Measurements from ENCODE around the gene PRSS8.
A peak's percentile ranks its signal among the peaks of the same experiment; 100 is the strongest.

PRSS8 gene

DNA sequence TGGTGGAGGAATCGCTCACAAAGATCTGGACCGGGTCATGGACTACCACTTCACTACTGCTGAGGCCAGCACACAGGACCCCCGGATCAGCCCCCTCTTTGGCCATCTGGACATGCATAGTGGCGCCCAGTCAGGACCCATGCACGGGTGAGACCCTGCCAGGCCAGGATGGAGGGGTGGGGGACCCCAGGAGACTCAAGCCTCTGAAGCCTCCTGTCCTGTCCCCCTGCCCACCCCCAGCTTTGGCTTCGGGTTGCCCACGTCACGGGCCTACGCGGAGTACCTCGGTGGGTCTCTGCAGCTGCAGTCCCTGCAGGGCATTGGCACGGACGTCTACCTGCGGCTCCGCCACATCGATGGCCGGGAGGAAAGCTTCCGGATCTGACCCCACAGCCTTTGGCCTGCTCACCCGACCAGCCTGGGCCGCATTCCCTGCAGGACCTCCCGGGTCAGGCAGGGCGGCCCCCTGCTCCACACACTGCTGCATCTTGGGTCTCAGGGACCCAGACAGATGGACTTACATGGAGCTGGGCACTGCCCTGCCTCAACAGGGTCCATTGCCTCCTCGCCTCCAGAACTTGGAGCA lies 23.6 kb downstream of the PRSS8 start:
- no peak for DNase-seq (ENCODE audit: low read depth)
- no peak overlapping the region for H3K4me3 ChIP-seq (ENCODE audit: low read depth, low read length)
- TF ChIP-seq, protein P1, sequence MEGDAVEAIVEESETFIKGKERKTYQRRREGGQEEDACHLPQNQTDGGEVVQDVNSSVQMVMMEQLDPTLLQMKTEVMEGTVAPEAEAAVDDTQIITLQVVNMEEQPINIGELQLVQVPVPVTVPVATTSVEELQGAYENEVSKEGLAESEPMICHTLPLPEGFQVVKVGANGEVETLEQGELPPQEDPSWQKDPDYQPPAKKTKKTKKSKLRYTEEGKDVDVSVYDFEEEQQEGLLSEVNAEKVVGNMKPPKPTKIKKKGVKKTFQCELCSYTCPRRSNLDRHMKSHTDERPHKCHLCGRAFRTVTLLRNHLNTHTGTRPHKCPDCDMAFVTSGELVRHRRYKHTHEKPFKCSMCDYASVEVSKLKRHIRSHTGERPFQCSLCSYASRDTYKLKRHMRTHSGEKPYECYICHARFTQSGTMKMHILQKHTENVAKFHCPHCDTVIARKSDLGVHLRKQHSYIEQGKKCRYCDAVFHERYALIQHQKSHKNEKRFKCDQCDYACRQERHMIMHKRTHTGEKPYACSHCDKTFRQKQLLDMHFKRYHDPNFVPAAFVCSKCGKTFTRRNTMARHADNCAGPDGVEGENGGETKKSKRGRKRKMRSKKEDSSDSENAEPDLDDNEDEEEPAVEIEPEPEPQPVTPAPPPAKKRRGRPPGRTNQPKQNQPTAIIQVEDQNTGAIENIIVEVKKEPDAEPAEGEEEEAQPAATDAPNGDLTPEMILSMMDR (IDR thresholded peaks at IDR 0.05; ENCODE audit: insufficient read depth, low read depth, low read length, missing control alignments): no peak

DNA sequence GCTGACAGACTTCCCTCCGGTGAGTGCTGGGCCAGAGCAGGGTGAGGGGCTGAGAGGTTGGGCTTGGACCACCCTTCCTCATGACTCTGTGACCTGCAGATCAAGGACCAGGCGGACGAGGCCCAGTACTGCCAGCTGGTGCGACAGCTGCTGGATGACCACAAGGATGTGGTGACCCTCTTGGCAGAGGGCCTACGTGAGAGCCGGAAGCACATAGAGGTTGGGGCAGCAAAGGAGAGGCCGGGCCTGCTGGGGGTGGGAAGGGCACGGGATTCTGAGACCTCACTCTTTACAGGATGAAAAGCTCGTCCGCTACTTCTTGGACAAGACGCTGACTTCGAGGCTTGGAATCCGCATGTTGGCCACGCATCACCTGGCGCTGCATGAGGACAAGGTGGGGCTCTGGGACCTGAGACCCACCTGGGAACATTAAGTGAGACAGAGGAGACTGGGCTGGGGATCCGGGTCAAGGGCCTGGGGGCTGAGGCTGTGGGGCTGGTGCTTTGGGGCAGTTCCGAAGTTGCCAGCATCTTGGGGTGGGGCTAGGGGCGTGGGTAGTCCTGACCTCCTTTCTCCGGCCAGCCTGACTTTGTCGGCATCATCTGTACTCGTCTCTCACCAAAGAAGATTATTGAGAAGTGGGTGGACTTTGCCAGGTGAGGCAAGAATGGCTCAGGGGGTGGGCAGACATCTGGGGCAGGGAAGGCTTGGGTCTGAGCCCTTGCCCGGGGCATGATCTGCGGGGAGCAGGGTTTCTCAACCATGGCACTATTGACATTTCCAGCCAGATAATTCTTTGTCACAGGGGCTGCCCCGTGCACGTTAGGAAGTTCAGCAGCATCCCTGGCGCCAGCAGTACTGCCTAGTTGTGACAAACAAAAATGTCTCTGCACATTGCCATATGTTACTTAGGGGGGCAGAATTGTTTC lies 25.2 kb downstream of the PRSS8 start:
- DNase-seq (ENCODE audit: low read depth): no peak
- TF ChIP-seq, protein P1 (IDR thresholded peaks at IDR 0.05; ENCODE audit: insufficient read depth, low read depth, low read length, missing control alignments): no peak
- no peak overlapping the region for H3K4me3 ChIP-seq (ENCODE audit: low read depth, low read length)

DNA sequence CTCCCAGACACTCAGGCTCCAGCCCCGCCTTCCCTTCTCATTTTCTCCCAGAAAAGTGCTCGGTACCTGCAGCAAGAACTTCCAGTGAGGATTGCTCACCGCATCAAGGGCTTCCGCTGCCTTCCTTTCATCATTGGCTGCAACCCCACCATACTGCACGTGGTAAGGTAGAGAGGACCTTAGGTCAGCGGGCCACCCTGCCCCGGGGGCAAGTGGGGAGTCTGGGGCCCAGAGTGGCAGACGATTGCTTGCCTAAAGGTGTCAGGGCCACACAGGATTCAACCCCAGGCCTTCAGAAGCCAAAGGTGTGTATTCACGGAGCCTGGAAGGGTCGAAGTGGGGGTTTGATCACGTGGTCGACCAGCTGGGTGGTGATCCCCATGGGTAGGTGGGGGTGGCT lies 25.9 kb downstream of the PRSS8 start:
- no peak for DNase-seq (ENCODE audit: low read depth)
- TF ChIP-seq, protein P1 (IDR thresholded peaks at IDR 0.05; ENCODE audit: insufficient read depth, low read depth, low read length, missing control alignments): no peak
- H3K4me3 ChIP-seq (ENCODE audit: low read depth, low read length): no peak overlapping the region

DNA sequence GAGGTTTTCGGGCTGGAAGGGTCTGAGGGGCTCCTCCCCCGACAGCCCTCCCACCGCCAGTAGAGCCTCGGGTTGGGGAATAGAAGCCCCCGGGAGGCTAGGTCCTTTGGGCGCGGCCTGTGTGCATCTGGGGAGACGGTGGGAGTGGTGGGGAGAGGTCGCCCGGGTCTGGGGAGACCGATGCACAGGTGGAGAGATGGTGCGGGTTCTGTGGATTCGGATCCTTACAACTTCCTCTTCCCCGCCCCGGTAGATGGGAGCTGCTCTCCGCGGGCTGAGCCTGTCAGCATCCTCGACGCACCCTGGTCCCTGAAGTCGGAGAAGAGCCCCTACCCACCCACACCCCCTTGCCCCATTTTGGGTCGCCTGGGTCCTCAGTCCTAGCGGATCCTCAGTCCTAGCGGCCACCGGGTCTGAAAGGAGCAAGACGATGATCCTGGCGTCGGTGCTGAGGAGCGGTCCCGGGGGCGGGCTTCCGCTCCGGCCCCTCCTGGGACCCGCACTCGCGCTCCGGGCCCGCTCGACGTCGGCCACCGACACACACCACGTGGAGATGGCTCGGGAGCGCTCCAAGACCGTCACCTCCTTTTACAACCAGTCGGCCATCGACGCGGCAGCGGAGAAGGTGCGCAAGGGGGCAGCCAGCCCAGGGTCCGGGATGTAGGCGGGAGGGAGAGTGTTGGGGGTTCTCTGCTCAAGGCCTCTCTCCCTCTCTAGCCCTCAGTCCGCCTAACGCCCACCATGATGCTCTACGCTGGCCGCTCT lies 26.6 kb downstream of the PRSS8 start:
- peak overlapping the region; percentile 96 for H3K4me3 ChIP-seq (ENCODE audit: low read depth, low read length)
- TF ChIP-seq, protein P1 (IDR thresholded peaks at IDR 0.05; ENCODE audit: insufficient read depth, low read depth, low read length, missing control alignments): no peak
- no peak for DNase-seq (ENCODE audit: low read depth)

DNA sequence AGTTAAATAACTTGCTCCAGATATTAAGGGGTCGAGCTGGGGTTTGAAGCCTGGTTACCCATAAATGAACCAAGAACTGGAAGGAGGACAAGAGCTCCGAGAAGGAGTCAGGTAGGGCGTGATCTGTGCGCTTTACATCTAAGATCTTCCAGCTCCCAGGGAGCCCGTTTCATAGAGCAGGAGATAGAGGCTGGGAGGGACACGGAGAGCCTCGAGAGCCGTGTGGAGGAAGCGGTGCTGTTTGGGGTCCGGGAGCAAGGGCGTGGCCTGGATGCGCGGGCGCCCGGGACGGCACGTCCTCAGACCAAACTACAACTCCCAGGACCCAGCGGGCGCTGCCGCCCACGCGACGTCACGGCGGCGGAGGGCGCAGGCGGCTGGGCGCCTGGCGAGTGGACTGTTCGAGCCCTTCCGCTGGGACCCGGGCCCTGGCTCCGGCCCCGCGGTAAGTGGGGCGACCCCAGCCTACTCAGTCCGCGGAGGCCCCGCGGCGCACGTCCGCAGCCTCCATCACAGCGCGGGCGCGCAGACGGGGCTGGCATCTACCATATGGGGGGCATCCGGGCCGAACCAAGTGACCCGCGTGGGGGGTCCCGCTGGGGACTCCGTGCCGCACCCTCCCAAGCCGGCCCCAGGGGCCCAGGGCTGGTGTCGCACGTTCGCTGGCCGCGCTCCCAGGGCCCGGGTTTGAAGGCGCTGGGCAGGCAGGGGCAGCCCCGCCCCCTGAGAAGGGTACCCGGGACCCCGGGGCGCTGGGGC lies 27.3 kb downstream of the PRSS8 start, which contains the start of gene BCKDK:
Gene BCKDK, plus strand, starts transcription at position 352 of the 759 bp plus-strand sequence. CDS start 838 bp downstream, outside the sequence.
- peak; percentile 88 for DNase-seq (ENCODE audit: low read depth)
- TF ChIP-seq, protein P1 (IDR thresholded peaks at IDR 0.05; ENCODE audit: insufficient read depth, low read depth, low read length, missing control alignments): no peak
- peak within 1 kb of the TSS; percentile 96 for H3K4me3 ChIP-seq (ENCODE audit: low read depth, low read length)

DNA sequence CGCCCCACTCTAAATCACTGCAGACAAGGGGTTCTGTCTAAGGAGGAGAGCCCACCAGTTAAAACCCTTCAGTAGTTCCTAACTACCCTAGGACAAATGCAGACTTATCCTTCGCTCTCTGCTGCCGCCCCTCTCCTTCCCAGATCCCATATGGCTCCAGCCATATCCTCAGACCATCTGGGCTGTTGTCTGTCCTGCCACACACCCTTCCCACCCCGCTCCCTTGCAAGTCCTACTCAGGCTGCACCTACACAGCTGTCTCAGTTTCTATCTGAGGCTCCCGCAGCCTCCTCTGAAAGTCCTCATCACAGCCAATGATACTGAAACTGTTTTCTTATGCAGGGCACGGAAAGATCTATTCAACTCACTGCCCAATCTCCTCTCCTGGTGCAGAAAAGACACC lies 28.1 kb downstream of the PRSS8 start:
- peak overlapping the region; percentile 96 for H3K4me3 ChIP-seq (ENCODE audit: low read depth, low read length)
- TF ChIP-seq, protein P1 (IDR thresholded peaks at IDR 0.05; ENCODE audit: insufficient read depth, low read depth, low read length, missing control alignments): no peak
- peak; percentile 81 for DNase-seq (ENCODE audit: low read depth)

All from GM12865 (cell line).